K562 (cell line): ENCODE data around the gene ZBP1. TPM values are rescaled to one million over a fixed set of nuclear protein-coding genes. Genes with fewer than 3 reads are reported as not detected.

Experiments used
- ADNP ChIP-seq: fragments of 200-800 bp; sonication (Bioruptor generic); IDR thresholded peaks from 2 replicates; pipeline ENCODE4 v1.6.1; 2016; ENCODE audit warnings: missing genetic modification characterization, missing compliant biosample characterization
- BCOR ChIP-seq: fragments of 450-650 bp; IDR thresholded peaks from 2 replicates; pipeline ENCODE4 v1.6.1; 2016
- EGR1 ChIP-seq: fragments of 450-650 bp; conservative IDR thresholded peaks from 2 replicates; pipeline ENCODE4 v1.6.1; 2017; ENCODE audit warnings: mild to moderate bottlenecking
- MGA ChIP-seq: fragments of 450-650 bp; IDR thresholded peaks from 2 replicates; pipeline ENCODE4 v1.6.1; 2016; ENCODE audit warnings: mild to moderate bottlenecking, moderate library complexity
- PHB ChIP-seq: fragments of 250-450 bp; sonication (Bioruptor Pico); IDR thresholded peaks from 2 replicates; pipeline ENCODE4 v1.5.0; 2021
- SRSF1 ChIP-seq: fragments of 200-400 bp; formaldehyde crosslinking; IDR thresholded peaks from 2 replicates; pipeline ENCODE4 v1.6.1; 2017; ENCODE audit warnings: mild to moderate bottlenecking, low read depth, low read length, moderate library complexity
- ZNF830 ChIP-seq: fragments of 250-450 bp; sonication (Bioruptor Pico); IDR thresholded peaks from 2 replicates; pipeline ENCODE4 v1.5.0; 2021; ENCODE audit warnings: mild to moderate bottlenecking
- polyA plus RNA-seq, 8 experiments: library from polyadenylated mRNA; depleted of rRNA in 4 of 8; stranded (reverse) in 5 of 8; unstranded in 3 of 8; fragments of >200 nt; fragmentation: Nextera tagmentation in 2 of 8; fragmentation: Illumina TruSeq in 1 of 8; extraction: Ambion mirVana in 2 of 8; extraction: Trizol in 1 of 8; gene quantifications; 2 replicates each; pipeline versions ENCODE4 v1.2.1 to v1.2.3, GENCODE V29; 2011 to 2014; ENCODE audit warnings: inconsistent platforms in 1 of 8, missing spikeins in 1 of 8
- total RNA-seq, 7 experiments: library from RNA; depleted of rRNA in 6 of 7; stranded (reverse); fragments of >200 nt in 6 of 7; fragmentation: Illumina TruSeq in 2 of 7; extraction: Trizol in 2 of 7; gene quantifications; 2 replicates each; pipeline versions ENCODE4 v1.2.1 to v1.2.3, GENCODE V29; 2011 to 2021; ENCODE audit warnings: low replicate concordance in 1 of 7
- TF ChIP-seq, protein P1 (sequence below): sonication (generic); formaldehyde crosslinking; IDR thresholded peaks from 2 replicates; pipeline ENCODE4 v1.8.1; 2023; ENCODE audit warnings: missing genetic modification reagents, mild to moderate bottlenecking, borderline replicate concordance
- TF ChIP-seq, protein P2 (sequence below): sonication (generic); formaldehyde crosslinking; IDR thresholded peaks from 2 replicates; pipeline ENCODE4 v1.8.0; 2023; ENCODE audit warnings: mild to moderate bottlenecking, missing genetic modification reagents

Gene ZBP1
- total and polyA plus RNA-seq, 9 of the 15 experiments (the other 6 are each of a cell fraction or from before 2014, with no cell fraction given): not detected

DNA sequence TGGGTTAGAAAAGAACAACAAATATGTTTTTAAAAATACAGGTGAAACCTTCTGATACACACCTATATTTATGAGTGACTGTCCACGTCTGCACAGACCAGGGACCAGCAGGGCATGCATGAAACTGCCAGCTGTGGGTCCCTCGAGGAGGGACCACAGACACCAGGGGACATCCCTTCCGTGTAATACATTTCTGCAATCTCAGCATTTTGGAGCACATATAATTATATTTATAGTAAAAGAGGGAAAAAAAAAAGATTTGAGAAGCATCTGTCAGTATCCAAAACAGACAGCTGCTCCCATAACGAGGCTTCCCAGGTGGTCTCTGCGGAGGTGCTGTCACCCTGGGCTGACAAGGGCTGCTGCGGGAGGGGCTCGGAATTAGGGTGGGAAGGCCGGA lies 49.4 kb upstream of the ZBP1 start (continued):
- TF ChIP-seq, protein P1, sequence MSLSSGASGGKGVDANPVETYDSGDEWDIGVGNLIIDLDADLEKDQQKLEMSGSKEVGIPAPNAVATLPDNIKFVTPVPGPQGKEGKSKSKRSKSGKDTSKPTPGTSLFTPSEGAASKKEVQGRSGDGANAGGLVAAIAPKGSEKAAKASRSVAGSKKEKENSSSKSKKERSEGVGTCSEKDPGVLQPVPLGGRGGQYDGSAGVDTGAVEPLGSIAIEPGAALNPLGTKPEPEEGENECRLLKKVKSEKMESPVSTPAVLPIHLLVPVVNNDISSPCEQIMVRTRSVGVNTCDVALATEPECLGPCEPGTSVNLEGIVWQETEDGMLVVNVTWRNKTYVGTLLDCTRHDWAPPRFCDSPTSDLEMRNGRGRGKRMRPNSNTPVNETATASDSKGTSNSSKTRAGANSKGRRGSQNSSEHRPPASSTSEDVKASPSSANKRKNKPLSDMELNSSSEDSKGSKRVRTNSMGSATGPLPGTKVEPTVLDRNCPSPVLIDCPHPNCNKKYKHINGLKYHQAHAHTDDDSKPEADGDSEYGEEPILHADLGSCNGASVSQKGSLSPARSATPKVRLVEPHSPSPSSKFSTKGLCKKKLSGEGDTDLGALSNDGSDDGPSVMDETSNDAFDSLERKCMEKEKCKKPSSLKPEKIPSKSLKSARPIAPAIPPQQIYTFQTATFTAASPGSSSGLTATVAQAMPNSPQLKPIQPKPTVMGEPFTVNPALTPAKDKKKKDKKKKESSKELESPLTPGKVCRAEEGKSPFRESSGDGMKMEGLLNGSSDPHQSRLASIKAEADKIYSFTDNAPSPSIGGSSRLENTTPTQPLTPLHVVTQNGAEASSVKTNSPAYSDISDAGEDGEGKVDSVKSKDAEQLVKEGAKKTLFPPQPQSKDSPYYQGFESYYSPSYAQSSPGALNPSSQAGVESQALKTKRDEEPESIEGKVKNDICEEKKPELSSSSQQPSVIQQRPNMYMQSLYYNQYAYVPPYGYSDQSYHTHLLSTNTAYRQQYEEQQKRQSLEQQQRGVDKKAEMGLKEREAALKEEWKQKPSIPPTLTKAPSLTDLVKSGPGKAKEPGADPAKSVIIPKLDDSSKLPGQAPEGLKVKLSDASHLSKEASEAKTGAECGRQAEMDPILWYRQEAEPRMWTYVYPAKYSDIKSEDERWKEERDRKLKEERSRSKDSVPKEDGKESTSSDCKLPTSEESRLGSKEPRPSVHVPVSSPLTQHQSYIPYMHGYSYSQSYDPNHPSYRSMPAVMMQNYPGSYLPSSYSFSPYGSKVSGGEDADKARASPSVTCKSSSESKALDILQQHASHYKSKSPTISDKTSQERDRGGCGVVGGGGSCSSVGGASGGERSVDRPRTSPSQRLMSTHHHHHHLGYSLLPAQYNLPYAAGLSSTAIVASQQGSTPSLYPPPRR (CRISPR knock-in tag): no peak
- TF ChIP-seq, protein P2, sequence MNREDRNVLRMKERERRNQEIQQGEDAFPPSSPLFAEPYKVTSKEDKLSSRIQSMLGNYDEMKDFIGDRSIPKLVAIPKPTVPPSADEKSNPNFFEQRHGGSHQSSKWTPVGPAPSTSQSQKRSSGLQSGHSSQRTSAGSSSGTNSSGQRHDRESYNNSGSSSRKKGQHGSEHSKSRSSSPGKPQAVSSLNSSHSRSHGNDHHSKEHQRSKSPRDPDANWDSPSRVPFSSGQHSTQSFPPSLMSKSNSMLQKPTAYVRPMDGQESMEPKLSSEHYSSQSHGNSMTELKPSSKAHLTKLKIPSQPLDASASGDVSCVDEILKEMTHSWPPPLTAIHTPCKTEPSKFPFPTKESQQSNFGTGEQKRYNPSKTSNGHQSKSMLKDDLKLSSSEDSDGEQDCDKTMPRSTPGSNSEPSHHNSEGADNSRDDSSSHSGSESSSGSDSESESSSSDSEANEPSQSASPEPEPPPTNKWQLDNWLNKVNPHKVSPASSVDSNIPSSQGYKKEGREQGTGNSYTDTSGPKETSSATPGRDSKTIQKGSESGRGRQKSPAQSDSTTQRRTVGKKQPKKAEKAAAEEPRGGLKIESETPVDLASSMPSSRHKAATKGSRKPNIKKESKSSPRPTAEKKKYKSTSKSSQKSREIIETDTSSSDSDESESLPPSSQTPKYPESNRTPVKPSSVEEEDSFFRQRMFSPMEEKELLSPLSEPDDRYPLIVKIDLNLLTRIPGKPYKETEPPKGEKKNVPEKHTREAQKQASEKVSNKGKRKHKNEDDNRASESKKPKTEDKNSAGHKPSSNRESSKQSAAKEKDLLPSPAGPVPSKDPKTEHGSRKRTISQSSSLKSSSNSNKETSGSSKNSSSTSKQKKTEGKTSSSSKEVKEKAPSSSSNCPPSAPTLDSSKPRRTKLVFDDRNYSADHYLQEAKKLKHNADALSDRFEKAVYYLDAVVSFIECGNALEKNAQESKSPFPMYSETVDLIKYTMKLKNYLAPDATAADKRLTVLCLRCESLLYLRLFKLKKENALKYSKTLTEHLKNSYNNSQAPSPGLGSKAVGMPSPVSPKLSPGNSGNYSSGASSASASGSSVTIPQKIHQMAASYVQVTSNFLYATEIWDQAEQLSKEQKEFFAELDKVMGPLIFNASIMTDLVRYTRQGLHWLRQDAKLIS (CRISPR knock-in tag): no peak
- TF ChIP-seq ADNP (tag): no peak
- no peak for TF ChIP-seq SRSF1
- TF ChIP-seq ZNF830 (CRISPR knock-in tag): no peak
- no peak for TF ChIP-seq PHB
- TF ChIP-seq MGA: no peak
- no peak for TF ChIP-seq BCOR
- TF ChIP-seq EGR1: no peak
